DND-41 (cell line): ENCODE measurements around the gene RPH3AL.

Experiments used
- ATAC-seq: fragments of 200-7000 bp; cut with Tn5 transposase; 3 replicates; pipeline ENCODE4 v1.9.1; 2021; ENCODE audit warnings: low read depth; ENCODE audit not compliant: insufficient read depth
- DNase-seq: peaks from one replicate; pipeline ENCODE4 v3.0.0-alpha.2; 2020
- H2AFZ ChIP-seq: 2 replicates; pipeline ENCODE4 v1.6.0; 2012; ENCODE audit warnings: low read depth, low read length
- H3K27ac ChIP-seq: 2 replicates; pipeline ENCODE4 v1.5.1; 2012; ENCODE audit warnings: low read length, inconsistent platforms
- H3K27me3 ChIP-seq: fragments of 200-600 bp; sonication (generic); 2 replicates; pipeline ENCODE4 v1.6.0; 2012; ENCODE audit warnings: low read length, mild to moderate bottlenecking, inconsistent platforms; ENCODE audit not compliant: insufficient read depth, poor library complexity
- H3K36me3 ChIP-seq: 2 replicates; pipeline ENCODE4 v1.5.1; 2012; ENCODE audit warnings: low read length, inconsistent platforms; ENCODE audit not compliant: insufficient read depth
- H3K4me1 ChIP-seq: 2 replicates; pipeline ENCODE4 v1.5.1; 2012; ENCODE audit warnings: mild to moderate bottlenecking, low read length; ENCODE audit not compliant: insufficient read depth
- H3K4me2 ChIP-seq: 2 replicates; pipeline ENCODE4 v1.6.0; 2012; ENCODE audit warnings: mild to moderate bottlenecking, moderate library complexity, low read length, inconsistent platforms; ENCODE audit not compliant: insufficient read depth
- H3K4me3 ChIP-seq, 2 experiments: fragments of 200-600 bp in 1 of 2; shearing (Covaris generic) in 1 of 2; 2 replicates each; pipeline ENCODE4 v1.5.1; 2012 to 2016; ENCODE audit warnings: inconsistent platforms in 2 of 2, low read length in 2 of 2, mild to moderate bottlenecking in 2 of 2, low read depth in 1 of 2, moderate library complexity in 1 of 2
- H3K79me2 ChIP-seq: 2 replicates; pipeline ENCODE4 v1.6.0; 2012; ENCODE audit warnings: low read length, inconsistent platforms; ENCODE audit not compliant: insufficient read depth
- H3K9ac ChIP-seq: 2 replicates; pipeline ENCODE4 v1.6.0; 2012; ENCODE audit warnings: low read depth, mild to moderate bottlenecking, inconsistent platforms, low read length, moderate library complexity
- H3K9me3 ChIP-seq: 2 replicates; pipeline ENCODE4 v1.5.1; 2012; ENCODE audit warnings: low read length, moderate library complexity, mild to moderate bottlenecking, inconsistent platforms; ENCODE audit not compliant: insufficient read depth, severe bottlenecking
- H4K20me1 ChIP-seq: 2 replicates; pipeline ENCODE4 v1.6.0; 2012; ENCODE audit warnings: low read length; ENCODE audit not compliant: insufficient read depth
- EZH2 ChIP-seq: IDR thresholded peaks from 3 replicates; pipeline ENCODE4 v1.6.1; 2012; ENCODE audit warnings: borderline replicate concordance, low read depth, mild to moderate bottlenecking, moderate library complexity, low read length, inconsistent platforms; ENCODE audit not compliant: severe bottlenecking
- TF ChIP-seq, protein P1 (sequence below): IDR thresholded peaks from 2 replicates; pipeline ENCODE4 v1.5.1; 2012; ENCODE audit warnings: borderline replicate concordance, low read length, moderate library complexity, mild to moderate bottlenecking; ENCODE audit not compliant: poor library complexity, severe bottlenecking; ENCODE audit errors: extremely low read depth

RPH3AL gene

GRCh38 chr17:163514-164098 is 189.0 kb downstream of the RPH3AL start:
- Histone ChIP-seq H3K9me3 (no peaks in the 10 kb centered on the region), H3K36me3 (no peaks in the 10 kb centered on the region), H4K20me1 (no peaks in the 10 kb centered on the region; the same call in 1 of the 2 replicates), H3K27me3 (no peaks in the 10 kb centered on the region), H3K27ac (no peak overlapping the region), H3K4me1 (no peaks in the 10 kb centered on the region), H3K9ac (no peak overlapping the region), H2AFZ (no peak overlapping the region), H3K4me3 (no peak overlapping the region), H3K79me2 (no peaks in the 10 kb centered on the region), H3K4me2 (no peak overlapping the region)
- ATAC-seq: no peak
- DNase-seq: no peak
- TF ChIP-seq EZH2: no peak
- TF ChIP-seq, protein P1, sequence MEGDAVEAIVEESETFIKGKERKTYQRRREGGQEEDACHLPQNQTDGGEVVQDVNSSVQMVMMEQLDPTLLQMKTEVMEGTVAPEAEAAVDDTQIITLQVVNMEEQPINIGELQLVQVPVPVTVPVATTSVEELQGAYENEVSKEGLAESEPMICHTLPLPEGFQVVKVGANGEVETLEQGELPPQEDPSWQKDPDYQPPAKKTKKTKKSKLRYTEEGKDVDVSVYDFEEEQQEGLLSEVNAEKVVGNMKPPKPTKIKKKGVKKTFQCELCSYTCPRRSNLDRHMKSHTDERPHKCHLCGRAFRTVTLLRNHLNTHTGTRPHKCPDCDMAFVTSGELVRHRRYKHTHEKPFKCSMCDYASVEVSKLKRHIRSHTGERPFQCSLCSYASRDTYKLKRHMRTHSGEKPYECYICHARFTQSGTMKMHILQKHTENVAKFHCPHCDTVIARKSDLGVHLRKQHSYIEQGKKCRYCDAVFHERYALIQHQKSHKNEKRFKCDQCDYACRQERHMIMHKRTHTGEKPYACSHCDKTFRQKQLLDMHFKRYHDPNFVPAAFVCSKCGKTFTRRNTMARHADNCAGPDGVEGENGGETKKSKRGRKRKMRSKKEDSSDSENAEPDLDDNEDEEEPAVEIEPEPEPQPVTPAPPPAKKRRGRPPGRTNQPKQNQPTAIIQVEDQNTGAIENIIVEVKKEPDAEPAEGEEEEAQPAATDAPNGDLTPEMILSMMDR: no peak

DNA sequence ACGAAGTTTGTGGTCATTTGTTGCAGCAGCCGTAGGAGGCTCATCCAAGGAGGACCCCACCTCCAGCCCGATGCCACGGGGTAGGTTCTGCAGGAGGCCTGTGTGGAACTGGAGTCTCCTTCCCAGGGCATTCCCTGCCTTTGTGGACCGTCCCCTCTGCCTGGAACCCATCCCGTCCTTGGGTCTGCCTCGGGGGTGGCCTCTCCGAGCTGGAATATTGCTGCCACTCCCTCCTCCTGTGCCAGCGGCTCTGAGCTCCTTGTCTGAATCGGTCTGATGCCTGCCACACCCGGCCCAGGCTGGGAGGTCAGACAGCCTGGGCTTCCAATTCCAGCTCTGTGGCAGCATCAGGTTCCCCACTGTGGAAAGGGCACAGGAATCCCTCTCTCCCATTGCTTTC is 189.9 kb downstream of the RPH3AL start:
- no peaks in the 10 kb centered on the region for H3K36me3 ChIP-seq
- TF ChIP-seq, protein P1: no peak
- no peak overlapping the region for H2AFZ ChIP-seq
- H3K4me3 ChIP-seq: no peak overlapping the region
- no peak overlapping the region for H3K27ac ChIP-seq
- H4K20me1 ChIP-seq: no peaks in the 10 kb centered on the region; the same call in 1 of the 2 replicates
- H3K27me3 ChIP-seq: no peaks in the 10 kb centered on the region
- DNase-seq (no peak), ATAC-seq (no peak)
- no peak overlapping the region for H3K4me2 ChIP-seq
- no peaks in the 10 kb centered on the region for H3K4me1 ChIP-seq
- H3K9ac ChIP-seq: no peak overlapping the region
- H3K9me3 ChIP-seq: no peaks in the 10 kb centered on the region
- H3K79me2 ChIP-seq: no peaks in the 10 kb centered on the region
